PC-3 (cell line): ENCODE data around the gene PLXNC1. TPM values are rescaled to one million over a fixed set of nuclear protein-coding genes. Genes with fewer than 3 reads are reported as not detected.
A peak's percentile ranks its signal among the peaks of the same experiment; 100 is the strongest.

Source experiments
- ATAC-seq: fragments of 200-7000 bp; cut with Tn5 transposase; 2 replicates; pipeline ENCODE4 v1.9.1; 2020; ENCODE audit warnings: mild to moderate bottlenecking, moderate library complexity
- BruUV-seq: library from RNA; stranded (reverse); fragments of 400-500 nt; replicated peaks from 2 replicates; lab custom pipeline; 2021; lab: Mats Ljungman, UMichigan
- CTCF ChIA-PET: fragments of 300-600 bp; sonication (Branson Sonifier 250); formaldehyde crosslinking; loops from one replicate; lab custom pipeline; 2022; ENCODE audit warnings: antibody characterized with exemption; lab: Charles Lee
- POLR2A ChIA-PET: fragments of 300-600 bp; sonication (Branson Sonifier 250); formaldehyde crosslinking; loops from one replicate; lab custom pipeline; 2022; ENCODE audit warnings: antibody characterized with exemption; ENCODE audit not compliant: unreplicated experiment; lab: Charles Lee
- DNase-seq: peaks from one replicate; pipeline ENCODE4 v3.0.0-alpha.2; 2015
- H2AFZ ChIP-seq: fragments of 300-600 bp; sonication (generic); 2 replicates; pipeline ENCODE4 v1.6.0; 2016; ENCODE audit warnings: antibody characterized with exemption, low read length
- H3F3A ChIP-seq: fragments of 300-600 bp; sonication (generic); one replicate; pipeline ENCODE4 v1.6.0; 2017; ENCODE audit warnings: antibody characterized with exemption, low read length, control low read depth, mild to moderate bottlenecking; ENCODE audit not compliant: unreplicated experiment
- H3K27ac ChIP-seq: fragments of 300-600 bp; sonication (generic); 2 replicates; pipeline ENCODE4 v1.5.1; 2016; ENCODE audit warnings: mild to moderate bottlenecking, low read length
- H3K27me3 ChIP-seq: fragments of 300-600 bp; sonication (generic); 2 replicates; pipeline ENCODE4 v1.6.1; 2016; ENCODE audit warnings: low read length, mixed read lengths
- H3K36me3 ChIP-seq: fragments of 300-600 bp; sonication (generic); 2 replicates; pipeline ENCODE4 v1.6.1; 2016; ENCODE audit warnings: low read depth, mixed run types, low read length, mixed read lengths
- H3K4me1 ChIP-seq: fragments of 300-600 bp; sonication (generic); 2 replicates; pipeline ENCODE4 v1.5.1; 2016; ENCODE audit warnings: low read length; ENCODE audit not compliant: insufficient read depth
- H3K4me2 ChIP-seq: fragments of 300-600 bp; sonication (generic); 2 replicates; pipeline ENCODE4 v1.6.0; 2016; ENCODE audit warnings: low read length
- H3K4me3 ChIP-seq: fragments of 300-600 bp; sonication (generic); 2 replicates; pipeline ENCODE4 v1.5.1; 2016; ENCODE audit warnings: mild to moderate bottlenecking, low read length, mixed read lengths
- H3K79me2 ChIP-seq: fragments of 300-600 bp; sonication (generic); 2 replicates; pipeline ENCODE4 v1.6.1; 2017; ENCODE audit warnings: low read length, mixed read lengths
- H3K9ac ChIP-seq: fragments of 300-600 bp; sonication (generic); 2 replicates; pipeline ENCODE4 v1.6.0; 2016; ENCODE audit warnings: mild to moderate bottlenecking, low read length
- H3K9me2 ChIP-seq: fragments of 300-600 bp; sonication (generic); replicated peaks from 2 replicates; pipeline ENCODE4 v1.6.1; 2016; ENCODE audit warnings: mixed run types, low read length, mixed read lengths
- H3K9me3 ChIP-seq: fragments of 300-600 bp; sonication (generic); 2 replicates; pipeline ENCODE4 v1.6.1; 2016; ENCODE audit warnings: low read length, mixed read lengths
- H4K20me1 ChIP-seq: fragments of 300-600 bp; sonication (generic); 2 replicates; pipeline ENCODE4 v1.6.1; 2016; ENCODE audit warnings: low read length, mixed read lengths
- CTCF ChIP-seq: fragments of 300-600 bp; sonication (generic); conservative IDR thresholded peaks from 2 replicates; pipeline ENCODE4 v1.5.1; 2017; ENCODE audit warnings: antibody characterized with exemption, low read depth, mild to moderate bottlenecking, low read length
- EZH2 ChIP-seq: fragments of 300-600 bp; sonication (generic); IDR thresholded peaks from one replicate; pipeline ENCODE4 v1.6.1; 2017; ENCODE audit warnings: antibody characterized with exemption, mild to moderate bottlenecking, low read length; ENCODE audit not compliant: unreplicated experiment
- EZH2phosphoT487 ChIP-seq: fragments of 300-600 bp; sonication (generic); IDR thresholded peaks from 2 replicates; pipeline ENCODE4 v1.6.1; 2018; ENCODE audit warnings: mild to moderate bottlenecking, antibody characterized with exemption, low read length, borderline replicate concordance
- intact Hi-C: fragments of 100-400 bp; cut with micrococcal nuclease; formaldehyde crosslinking; loops from 2 replicates; pipeline ENCODE4 v1.9.0; 2023
- total RNA-seq: library from RNA; depleted of rRNA; stranded (reverse); fragments of >200 nt; gene quantifications from 2 replicates; pipeline ENCODE4 v1.2.3, GENCODE V29; 2014

PLXNC1 gene
- total RNA-seq, 1 experiment from 2014 or later, result 0.15 TPM

- intact Hi-C loops, result no loop called here
- no peak for ATAC-seq
- H3K4me3 ChIP-seq, result no peak overlapping the region
Observed at GRCh38 chr12:94260717-94261116, 112.3 kb downstream of the PLXNC1 start.

GRCh38 chr12:94261119-94261518, 112.7 kb downstream of the PLXNC1 start:
- Histone ChIP-seq H3K9ac (no peak overlapping the region), H3K9me2 (no peaks in the 10 kb centered on the region), H3K4me2 (no peak overlapping the region), H4K20me1 (no peaks in the 10 kb centered on the region), H2AFZ (no peak overlapping the region), H3F3A (no peaks in the 10 kb centered on the region), H3K27me3 (no peaks in the 10 kb centered on the region), H3K36me3 (no peaks in the 10 kb centered on the region), H3K79me2 (no peaks in the 10 kb centered on the region), H3K27ac (no peak overlapping the region), H3K4me3 (no peak overlapping the region), H3K4me1 (peaks cover 5% of the 10 kb centered on the region; the same call in 1 of the 2 replicates), H3K9me3 (no peaks in the 10 kb centered on the region)
- ATAC-seq (no peak), DNase-seq (no peak)
- TF ChIP-seq EZH2phosphoT487 (no peak), CTCF (no peak), EZH2 (no peak)
- no TSS peak for BruUV-seq
- CTCF ChIA-PET, result no interaction called here
- POLR2A ChIA-PET, result no interaction called here
- intact Hi-C loops, result no loop called here

More at GRCh38 chr12:94260717-94261116, 112.3 kb downstream of the PLXNC1 start:
- TF ChIP-seq EZH2 (no peak), EZH2phosphoT487 (no peak), CTCF (no peak)
- CTCF ChIA-PET, result no interaction called here
- H3K9me2 ChIP-seq, result no peaks in the 10 kb centered on the region
- no peak overlapping the region for H2AFZ ChIP-seq
- peaks cover 5% of the 10 kb centered on the region; the same call in 1 of the 2 replicates for H3K4me1 ChIP-seq
- DNase-seq, result no peak
- H3K4me2 ChIP-seq, result no peak overlapping the region
- BruUV-seq, result no TSS peak
- H3K27ac ChIP-seq, result no peak overlapping the region
- no peaks in the 10 kb centered on the region for H3K36me3 ChIP-seq
- H3K9me3 ChIP-seq, result no peaks in the 10 kb centered on the region
- H3K27me3 ChIP-seq, result no peaks in the 10 kb centered on the region
- H3F3A ChIP-seq, result no peaks in the 10 kb centered on the region
- H4K20me1 ChIP-seq, result no peaks in the 10 kb centered on the region
- POLR2A ChIA-PET, result no interaction called here
- no peak overlapping the region for H3K9ac ChIP-seq
- no peaks in the 10 kb centered on the region for H3K79me2 ChIP-seq

GRCh38 chr12:94261786-94262185, 113.4 kb downstream of the PLXNC1 start:
- intact Hi-C loops, result no loop called here
- DNase-seq, result no peak
- ChIA-PET POLR2A (no interaction called here), CTCF (no interaction called here)
- Histone ChIP-seq H4K20me1 (no peaks in the 10 kb centered on the region), H3K36me3 (no peaks in the 10 kb centered on the region), H3F3A (no peaks in the 10 kb centered on the region), H3K27me3 (no peaks in the 10 kb centered on the region), H3K4me1 (peaks cover 5% of the 10 kb centered on the region; the same call in 1 of the 2 replicates), H3K9ac (peak overlapping the region; percentile 46; the same call in 1 of the 2 replicates), H3K4me2 (peak overlapping the region; percentile 89), H2AFZ (peak overlapping the region; percentile 96), H3K27ac (no peak overlapping the region), H3K4me3 (peak overlapping the region; percentile 77), H3K9me3 (no peaks in the 10 kb centered on the region), H3K79me2 (no peaks in the 10 kb centered on the region), H3K9me2 (no peaks in the 10 kb centered on the region)
- BruUV-seq, result no TSS peak
- no peak for ATAC-seq
- no peak for TF ChIP-seq EZH2phosphoT487
- TF ChIP-seq EZH2, result no peak
- TF ChIP-seq CTCF, result no peak
